GM21825 (cell line): ENCODE measurements around the gene UBA6.
A peak's percentile ranks its signal among the peaks of the same experiment; 100 is the strongest.

Experiments
- ATAC-seq: cut with Tn5 transposase; IDR thresholded peaks from one replicate; pipeline ENCODE4 v1.9.1; 2021; ENCODE audit warnings: mild to moderate bottlenecking, moderate library complexity; ENCODE audit not compliant: unreplicated experiment

Gene UBA6

GRCh38 chr4:67581208-67581857 is 119.6 kb downstream of the UBA6 start:
- ATAC-seq: peak; percentile 68

GRCh38 chr4:67580577-67580976 is 120.4 kb downstream of the UBA6 start:
- ATAC-seq: peak; percentile 25

- ATAC-seq: peak; percentile 28
These were observed 124.4 kb downstream of the UBA6 start for GRCh38 chr4:67576538-67576937.

DNA sequence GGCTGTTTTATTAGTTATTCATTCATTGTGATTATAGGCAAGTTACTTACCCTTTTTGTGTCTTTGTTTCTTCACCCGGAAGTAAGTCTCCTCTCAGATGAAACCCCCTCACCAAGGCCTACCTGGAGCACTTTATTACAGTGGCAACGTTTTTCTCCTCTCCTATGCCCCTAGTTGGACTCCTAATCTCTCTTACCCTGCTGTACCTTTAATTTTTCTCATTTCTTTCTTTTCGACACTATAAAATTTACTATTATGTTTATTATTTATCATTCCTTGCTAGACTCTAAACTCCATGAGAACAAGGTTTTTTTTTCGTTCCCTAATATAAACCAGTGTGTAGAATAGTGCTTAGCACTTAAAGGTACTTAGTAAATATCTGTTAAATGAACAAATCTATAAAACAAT is 124.9 kb downstream of the UBA6 start:
- ATAC-seq: no peak

GRCh38 chr4:67575232-67576058 is 125.5 kb downstream of the UBA6 start:
- peak; percentile 94 for ATAC-seq

- ATAC-seq: no peak
These were observed 127.8 kb downstream of the UBA6 start for GRCh38 chr4:67573193-67573592.

GRCh38 chr4:67571975-67572374 is 129.0 kb downstream of the UBA6 start:
- no peak for ATAC-seq

DNA sequence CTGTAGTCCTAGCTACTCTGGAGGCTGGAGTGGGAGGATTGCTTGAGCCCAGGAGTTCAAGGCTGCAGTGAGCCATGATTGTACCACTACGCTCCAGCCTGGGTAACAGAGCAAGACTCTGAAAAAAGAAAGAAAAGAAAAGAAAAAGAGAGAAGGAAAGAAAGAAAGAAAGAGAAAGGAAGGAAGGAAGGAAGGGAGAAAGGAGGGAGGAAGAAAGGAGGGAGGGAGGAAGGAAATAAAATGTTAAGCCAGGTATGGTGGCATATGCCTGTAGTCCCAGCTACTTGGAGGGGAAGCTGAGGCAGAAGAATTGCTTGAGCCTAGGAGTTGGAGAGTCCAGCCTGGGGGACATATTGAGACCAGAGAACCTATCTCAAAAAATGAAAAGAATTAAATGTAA is 130.4 kb downstream of the UBA6 start:
- ATAC-seq: no peak

DNA sequence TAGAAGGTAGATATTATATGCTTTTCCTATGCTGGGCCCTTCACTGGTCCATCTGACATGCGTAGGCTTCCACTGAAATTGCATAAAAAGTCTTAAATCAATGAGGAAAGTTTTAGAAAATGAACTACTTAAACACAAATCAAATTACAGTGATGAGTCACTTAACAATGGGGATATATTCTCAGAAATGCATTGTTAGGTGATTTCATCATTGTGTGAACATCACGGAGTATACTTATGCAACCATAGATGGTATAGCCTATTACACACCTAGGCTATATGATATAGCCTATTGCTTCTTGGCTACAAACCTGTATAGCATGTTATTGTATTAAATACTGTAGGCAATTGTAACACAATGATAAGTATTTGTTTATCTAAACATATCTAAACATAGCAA is 132.1 kb downstream of the UBA6 start:
- ATAC-seq: no peak

- no peak for ATAC-seq
These were observed 134.6 kb downstream of the UBA6 start for GRCh38 chr4:67566335-67566734.

GRCh38 chr4:67565284-67565683 is 135.7 kb downstream of the UBA6 start:
- ATAC-seq: no peak
